PFSK-1 (cell line): ENCODE measurements around the gene TOGARAM2.

Source experiments
- POLR2AphosphoS5 ChIP-seq: IDR thresholded peaks from 2 replicates; pipeline ENCODE4 v1.6.1; 2012; ENCODE audit warnings: low read depth, mild to moderate bottlenecking, control low read depth, low read length, moderate library complexity
- REST ChIP-seq, 2 experiments: IDR thresholded peaks; 2 replicates each; pipeline versions ENCODE4 v1.6.1 to v1.8.0; 2011 to 2012; ENCODE audit warnings: low read depth in 2 of 2, low read length in 2 of 2, control low read depth in 1 of 2, inconsistent platforms in 1 of 2, mild to moderate bottlenecking in 1 of 2, moderate library complexity in 1 of 2; ENCODE audit not compliant: insufficient read depth in 1 of 2
- TAF1 ChIP-seq: IDR thresholded peaks from 2 replicates; pipeline ENCODE4 v1.6.1; 2012; ENCODE audit warnings: low read length, control low read depth, borderline replicate concordance; ENCODE audit not compliant: insufficient read depth

GRCh38 chr2:29075894-29076705 is 95.0 kb downstream of the TOGARAM2 start:
- TF ChIP-seq POLR2AphosphoS5 (no peak), TAF1 (no peak), REST (IDR thresholded peaks at IDR 0.05; ENCODE audit: insufficient read depth in 1 of 2, low read depth in 2 of 2, low read length in 2 of 2) (no peak)
